Right kidney (tissue), 1 donor: ENCODE data around the gene SND1.

Source experiments
- DNase-seq: peaks from one replicate; pipeline ENCODE4 v3.0.0-alpha.2; 2016

The SND1 gene

DNA sequence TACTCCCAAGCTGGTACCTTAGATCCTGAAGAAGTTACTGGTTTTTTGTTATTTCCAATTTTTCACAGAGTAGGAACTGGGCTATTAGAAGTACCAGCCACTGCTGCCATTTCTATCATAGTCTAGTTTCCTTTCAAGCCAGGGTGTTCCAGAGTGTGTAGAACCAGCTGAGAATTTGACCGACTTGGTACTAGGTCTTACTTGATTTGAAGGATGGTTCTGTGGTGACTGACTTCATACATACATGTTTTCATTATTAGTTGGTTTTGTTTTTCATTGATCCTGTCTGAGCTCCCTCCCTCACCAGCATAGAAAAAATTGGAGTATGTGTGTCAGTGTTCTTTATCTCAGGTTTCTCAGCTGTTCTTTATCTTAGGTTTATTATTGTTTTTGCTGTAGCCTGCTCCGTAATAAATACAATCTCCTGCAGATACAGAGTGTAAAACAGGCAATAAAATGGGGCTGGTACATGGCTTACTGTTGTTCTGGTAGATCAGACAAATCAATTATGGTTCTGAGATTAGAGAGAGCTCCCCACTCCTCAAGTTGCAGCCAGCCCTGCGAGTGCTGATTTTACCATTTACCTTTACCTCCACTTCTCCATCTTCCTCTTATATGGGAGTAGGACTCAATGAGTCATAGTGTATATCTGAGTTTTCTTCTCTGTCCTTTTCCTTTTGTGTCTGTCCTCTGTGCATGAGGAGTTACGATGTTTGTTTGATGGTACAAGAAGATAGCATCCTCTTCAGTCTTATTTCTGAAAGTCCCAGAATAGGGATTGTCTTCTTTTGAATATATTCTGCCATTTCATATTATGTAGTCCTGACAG is 256.6 kb downstream of the SND1 start:
- DNase-seq: no peak

DNA sequence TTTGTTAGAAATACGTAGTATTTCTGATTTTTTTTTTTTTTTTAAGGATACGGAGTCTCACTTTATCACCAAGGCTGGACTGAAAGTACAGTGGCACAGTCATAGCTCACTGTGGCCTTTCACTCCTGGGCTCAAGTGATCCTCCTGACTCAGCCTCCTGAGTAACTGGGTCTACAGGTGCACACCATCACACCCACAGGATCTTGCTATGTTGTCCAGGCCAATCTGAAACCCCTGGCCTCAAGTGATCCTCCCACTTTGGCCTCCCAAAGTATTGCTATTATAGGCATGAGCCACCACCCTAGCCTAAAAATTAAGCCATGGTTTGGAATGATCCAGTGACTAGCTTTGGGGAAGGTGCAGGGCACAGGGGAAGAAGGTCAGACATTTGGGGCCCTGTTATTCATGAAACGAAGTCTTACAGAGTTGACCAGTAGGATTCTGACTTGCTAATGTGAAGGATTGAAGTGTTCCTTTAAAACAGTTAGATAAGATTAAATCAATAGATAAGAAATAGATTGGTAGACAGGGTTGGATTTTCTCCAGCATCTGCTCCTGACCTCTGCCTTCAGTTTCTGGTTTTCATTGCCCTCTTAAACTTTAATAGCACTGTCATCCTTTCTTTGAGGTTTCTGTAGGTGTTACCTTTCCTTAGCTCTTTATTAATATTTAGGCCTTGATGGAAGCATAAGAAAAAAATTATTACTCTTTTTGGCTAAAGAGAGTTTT is 257.6 kb downstream of the SND1 start:
- no peak for DNase-seq

DNA sequence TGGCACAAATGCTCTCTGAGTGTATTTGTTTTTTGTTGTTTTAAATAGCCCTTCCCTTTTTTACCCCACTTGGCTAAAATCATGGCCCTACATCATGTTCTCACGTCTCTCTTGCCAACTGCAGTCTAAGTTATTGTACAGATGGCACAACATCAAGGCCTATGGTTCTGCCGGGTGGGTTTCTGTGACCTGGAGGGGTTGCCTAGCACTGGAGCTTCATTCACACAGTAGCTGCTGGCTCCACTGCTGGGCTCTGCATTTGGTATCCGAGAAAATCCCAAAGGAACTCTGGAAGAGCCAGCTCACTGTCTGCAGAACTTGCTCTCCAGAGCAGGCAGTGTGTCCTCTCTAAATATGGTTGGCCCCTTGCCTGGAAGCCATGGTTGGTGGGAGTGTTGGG is 258.7 kb downstream of the SND1 start:
- no peak for DNase-seq

DNA sequence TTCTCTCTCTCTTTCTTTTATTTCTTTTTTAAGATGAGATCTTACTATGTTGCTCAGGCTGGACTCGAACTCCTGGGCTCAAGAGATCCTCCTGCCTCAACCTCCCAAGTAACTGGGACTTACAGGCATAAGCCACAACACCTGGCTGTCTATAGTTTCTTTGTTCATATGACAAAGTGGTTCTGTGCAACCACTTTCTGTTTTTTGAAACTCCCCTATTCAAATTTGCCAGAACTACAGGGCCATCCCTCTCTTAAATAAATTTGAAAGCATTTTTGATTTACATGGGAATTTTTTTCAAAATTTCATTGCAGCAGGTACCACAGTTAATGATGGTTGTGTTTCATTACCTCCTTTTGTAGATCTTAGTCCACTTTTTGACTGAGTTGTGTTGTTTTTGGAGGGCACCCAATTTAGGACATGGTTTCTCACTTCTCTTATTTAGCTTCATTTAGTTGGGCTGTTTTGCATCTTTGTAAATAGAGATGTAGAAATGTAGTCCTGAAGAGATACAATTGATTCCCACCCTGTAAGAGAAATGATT is 260.0 kb downstream of the SND1 start:
- DNase-seq: no peak

DNA sequence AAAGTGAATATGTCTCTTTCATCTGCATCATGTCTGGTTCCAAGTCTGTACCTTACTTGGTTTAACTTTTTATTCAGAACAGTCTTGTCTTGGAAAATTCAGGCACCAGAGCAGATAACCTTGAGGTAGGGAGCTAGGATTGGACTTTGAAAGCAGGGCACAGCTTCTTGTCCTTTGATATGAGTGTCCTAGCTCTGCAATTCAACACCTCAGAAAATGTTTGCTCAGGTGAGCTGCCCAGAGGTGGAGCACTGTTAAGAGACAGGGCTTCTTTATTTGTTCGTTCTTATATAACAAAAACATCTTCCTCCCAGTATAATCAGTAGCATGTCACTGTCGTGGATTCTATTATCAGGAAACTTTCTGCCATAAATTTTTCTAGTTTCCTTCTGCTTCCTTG is 260.9 kb downstream of the SND1 start:
- no peak for DNase-seq

DNA sequence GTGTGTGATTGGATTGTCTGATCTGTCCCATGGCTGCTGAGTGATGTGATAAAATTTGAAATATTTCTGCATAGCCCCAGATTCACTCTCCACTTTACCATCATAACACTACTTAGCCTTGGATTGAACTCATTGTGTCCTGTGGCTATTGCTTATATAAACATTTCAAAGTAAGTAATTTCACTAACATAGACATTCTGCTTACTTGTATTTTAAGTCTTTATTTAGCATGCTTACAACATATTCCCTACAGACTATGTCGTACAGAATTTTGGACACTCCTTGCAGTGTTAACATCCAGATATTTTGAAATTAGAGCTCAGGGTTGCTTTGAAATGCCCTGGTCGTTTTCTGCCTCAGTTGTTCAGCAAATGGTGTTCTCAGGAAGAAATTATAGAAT is 261.7 kb downstream of the SND1 start:
- no peak for DNase-seq

DNA sequence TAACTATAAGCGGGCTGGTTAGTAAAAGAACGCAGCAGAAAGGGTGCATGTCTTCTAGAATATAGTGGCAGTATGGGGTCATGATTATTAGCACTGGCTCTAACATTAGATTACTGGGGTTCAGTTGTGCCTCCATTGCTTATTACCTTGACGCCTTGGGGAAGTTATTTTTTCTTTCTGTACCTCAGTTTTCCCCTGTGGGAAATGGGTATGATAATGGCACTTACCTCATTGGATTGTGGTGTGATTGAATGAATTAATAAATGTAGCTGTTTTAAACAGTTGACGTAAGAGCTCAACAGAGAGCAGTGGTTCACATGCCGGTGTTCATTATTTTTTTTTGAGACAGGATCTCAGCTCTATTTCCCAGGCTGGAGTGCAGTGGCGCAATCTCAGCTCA is 262.7 kb downstream of the SND1 start:
- DNase-seq: no peak

DNA sequence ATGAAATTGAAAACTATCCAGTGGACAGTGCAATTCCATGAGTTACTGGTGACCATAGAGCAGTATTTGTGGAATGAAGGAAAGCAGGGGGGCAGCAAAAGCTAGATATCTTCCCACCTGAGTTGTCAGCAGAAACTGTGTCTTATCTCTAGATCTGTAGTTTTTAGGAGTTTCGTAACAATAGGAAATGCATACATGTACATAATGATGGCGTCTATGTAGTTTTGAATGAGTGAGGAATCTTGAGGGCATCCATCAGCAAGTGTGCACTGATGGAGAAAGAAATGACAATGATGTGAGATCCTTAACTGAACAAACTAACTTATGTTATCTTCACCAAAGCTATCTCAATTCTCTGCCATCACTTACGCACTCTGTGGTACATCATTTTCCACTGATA is 264.7 kb downstream of the SND1 start:
- DNase-seq: no peak

DNA sequence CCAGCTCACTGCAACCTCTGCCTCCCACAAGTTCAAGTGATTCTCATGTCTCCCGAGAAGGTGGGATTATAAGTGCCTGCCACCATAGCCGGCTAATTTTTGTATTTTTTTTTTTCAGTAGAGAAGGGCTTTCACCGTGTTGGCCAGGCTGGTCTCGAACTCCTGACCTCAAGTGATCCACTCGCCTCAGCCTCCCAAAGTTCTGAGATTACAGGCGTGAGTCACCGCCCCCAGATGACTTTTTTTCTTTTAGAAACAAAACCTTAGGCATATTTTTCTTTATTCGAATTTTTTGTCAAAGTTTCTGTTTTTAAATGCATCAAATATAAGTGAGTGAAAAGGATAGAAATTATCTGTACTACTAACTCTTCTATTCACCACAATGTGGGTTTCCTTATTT is 266.1 kb downstream of the SND1 start:
- no peak for DNase-seq

DNA sequence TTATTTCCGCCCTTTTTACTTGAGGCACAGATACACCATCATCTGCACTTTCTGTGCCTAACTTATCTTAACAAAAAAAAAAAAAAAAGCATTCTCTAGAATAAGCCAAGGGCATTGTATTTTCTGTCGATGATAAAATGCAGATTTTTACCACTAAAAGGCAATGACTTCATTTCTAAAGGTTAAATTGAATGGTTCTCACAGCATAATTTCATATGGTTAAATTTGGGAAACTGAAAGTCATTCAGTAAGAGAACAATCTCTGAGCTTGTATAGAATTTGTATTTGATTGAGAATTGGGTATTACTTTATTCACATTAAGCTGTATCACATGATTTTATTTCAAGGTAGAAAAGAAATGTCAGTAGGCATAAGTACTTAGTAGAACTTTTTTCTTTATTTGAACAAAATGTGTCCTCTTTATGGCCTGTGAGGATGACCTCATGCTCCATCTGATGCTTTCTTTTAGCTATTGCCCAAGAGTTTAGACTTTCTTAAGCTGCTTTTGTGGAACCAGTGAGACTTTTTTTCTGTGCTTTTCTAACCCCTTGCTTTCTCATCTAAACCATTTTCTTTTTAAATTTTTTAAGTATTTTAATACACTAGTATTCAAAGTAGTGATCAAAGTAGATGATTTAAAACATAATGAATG is 268.9 kb downstream of the SND1 start:
- DNase-seq: no peak

DNA sequence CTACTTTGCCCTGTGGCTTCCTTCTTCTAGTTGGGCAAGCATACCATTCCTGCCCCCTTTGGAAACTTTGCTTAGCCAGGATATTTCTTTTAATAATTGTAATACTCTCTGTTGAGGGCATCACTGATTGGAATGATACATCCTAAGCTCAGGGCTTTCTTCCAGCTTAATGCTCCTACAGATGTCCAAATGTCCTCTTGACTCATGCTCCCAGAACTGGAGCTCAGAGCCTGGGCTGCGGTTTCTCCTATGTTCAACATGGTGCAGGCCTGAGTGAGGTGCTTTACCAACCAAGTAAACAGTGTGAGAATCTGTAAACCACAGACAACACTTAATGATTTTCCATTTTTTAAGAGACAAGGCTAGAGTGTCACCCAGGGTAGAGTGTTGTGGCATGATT is 270.7 kb downstream of the SND1 start:
- DNase-seq: no peak

DNA sequence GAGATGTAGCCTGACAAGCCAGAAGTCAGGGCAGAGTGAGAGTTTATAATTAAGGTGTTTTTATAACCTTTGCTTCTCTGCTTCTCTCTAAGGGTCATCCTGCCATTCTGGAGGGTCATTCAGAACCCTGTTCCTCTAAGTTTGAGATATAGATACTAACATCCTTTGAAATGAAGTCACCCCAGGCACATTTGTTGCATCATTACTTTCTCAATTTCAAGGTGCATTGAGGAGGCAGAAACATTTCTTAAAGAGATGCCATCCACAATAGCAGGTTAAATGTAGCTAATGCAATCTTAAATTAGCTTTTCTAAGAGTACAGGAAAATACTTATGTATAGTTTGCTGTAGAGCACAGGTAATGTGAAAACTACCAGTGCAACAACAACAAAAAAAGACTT is 272.9 kb downstream of the SND1 start:
- DNase-seq: no peak

DNA sequence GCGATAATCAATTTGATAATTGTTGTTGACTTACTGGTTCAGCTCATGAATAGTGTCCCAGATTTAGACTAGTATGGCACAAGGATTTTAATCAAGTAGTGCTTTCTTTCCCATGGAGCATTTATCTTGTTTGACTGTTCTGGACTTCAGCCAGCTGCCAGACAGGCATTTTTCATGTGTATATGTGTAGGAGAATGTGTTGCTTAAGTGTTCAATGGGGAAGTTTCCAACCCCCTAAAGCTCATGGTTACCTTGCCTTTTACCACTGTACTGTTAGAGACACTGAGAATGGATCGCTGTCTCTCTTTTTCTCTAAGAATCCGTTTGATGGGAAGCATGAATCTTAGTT is 275.3 kb downstream of the SND1 start:
- no peak for DNase-seq

DNA sequence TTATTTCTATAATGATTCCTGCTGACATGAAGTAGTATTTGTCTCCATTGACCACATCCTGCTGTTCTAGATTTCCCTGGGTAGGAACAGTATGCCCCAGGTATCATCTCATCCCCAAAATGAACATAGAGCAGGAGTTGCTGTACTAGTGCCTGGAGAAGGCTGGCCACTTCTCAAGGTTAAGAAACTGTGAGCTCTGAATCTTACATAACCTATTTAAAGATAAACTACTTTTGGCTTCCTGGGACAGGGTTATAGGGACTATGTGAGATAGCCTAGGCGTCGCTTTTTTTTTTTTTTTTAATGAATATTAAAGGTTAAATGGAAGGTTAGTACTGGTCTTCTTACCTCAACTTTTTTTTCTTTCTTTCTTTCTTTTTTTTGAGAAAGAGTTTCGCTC is 276.2 kb downstream of the SND1 start:
- DNase-seq: no peak

DNA sequence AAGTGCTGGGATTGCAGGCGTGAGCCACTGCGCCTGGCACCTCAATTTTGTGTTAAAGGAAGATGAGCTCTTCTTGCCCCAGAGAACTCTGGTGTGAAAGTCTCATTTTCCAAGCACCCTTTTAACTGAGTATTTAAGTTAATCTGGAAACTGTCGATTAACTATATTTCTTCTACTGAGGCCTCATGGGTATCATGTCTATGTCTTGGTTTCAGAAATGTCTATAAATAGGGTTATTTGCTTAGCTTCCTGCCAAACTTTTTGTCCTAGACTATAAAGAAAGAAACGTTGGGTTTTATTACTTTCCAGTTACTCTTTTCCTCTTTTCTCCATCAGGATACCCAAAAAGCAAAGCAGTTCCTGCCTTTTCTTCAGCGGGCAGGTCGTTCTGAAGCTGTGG is 276.9 kb downstream of the SND1 start:
- DNase-seq: no peak

DNA sequence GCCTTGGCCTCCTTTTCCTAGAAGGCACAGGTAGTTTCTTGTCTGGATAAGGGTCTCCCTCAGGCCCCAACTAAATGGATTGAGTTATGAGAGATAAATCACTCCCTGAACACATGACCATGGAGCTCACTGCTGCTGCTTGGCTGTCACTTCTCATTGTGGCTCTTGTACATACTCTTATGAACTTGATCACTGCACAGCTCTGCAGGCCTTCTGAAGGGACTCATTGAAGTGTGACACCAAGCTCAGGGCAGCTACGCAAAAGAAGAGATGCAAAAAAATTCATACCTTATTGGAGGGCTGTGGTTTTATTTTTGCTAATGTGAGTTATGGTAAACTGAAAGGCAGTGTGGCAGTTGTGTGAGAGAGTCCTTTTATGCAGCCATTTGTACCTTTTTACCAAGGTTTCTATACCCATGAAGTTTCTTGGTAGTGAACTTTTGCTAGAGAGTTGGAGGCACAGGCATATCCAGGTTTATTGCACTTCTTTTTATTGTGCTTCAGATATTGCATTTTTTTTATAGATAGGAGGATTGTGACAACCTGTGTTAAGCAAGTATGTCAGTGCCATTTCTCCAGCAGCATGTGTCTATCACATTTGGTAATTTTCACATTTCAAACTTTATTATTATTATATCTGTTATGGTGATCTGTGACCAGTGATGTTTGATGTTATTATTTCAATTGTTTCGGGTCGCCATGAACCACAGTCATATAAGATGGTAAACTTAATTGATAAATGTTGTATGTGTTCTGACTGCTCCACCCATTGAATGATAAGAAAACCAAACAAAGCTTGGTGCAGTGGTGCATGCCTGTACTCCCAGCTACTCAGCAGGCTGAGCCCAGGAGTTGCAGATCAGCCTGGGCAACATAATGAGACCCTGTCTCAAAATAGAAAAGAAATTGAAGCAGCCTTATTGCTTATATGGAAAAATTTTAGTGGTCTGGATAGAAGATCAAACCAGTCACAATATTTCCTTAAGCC is 278.6 kb downstream of the SND1 start:
- DNase-seq: no peak

DNA sequence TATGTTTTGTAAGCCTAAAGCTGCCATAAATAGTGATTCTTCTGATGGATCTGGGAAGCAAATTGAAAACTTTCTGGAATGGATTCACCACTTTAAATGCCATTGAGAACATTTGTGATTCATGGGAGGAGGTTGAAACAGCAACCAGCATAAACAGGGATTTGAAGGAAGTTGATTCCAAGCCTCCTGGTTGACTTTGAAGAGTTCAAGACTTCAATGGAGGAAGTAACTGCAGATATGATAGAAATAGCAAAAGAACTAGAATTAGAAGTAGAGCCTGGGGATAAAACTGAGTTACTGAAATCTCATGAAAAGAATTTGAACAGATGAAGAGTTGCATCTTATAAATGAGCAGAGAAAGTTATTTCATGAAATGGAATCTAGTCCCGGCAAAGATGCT is 280.1 kb downstream of the SND1 start:
- no peak for DNase-seq

DNA sequence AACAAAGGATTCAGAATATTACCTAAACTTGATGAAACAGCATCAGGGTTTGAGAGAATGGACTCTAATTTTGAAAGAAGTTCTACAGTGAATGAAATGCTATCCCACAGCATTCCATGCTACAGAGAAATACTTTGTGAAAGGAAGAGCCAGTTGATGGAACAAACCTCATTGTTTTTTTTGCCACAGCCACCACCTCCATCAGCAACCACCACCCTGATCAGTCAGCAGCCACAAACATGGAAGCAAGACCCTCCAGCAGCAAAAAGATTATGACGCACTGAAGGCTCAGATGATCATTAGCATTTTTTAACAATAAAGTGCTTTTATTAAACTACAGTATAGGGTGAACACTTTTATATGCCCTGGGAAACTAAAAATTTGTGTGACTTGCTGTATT is 280.5 kb downstream of the SND1 start:
- no peak for DNase-seq

DNA sequence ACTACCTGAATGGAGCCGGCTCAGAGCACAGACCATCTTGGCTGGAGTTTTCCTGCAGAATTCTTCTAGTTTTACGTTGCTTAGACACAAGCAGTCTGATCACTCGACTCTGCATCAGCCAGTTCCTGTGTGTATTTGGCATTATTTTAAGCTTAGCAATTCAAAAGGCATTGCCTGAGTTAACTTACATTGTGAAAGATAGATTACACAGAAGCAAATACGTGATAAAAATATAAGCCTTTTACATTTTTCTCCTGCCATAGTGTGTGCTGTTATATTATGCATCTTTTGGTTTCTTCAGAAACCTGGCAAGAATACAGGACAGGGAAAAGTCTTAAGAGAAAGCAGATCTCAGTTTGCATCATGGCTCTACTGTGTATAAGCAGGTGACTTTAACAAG is 281.2 kb downstream of the SND1 start:
- no peak for DNase-seq

DNA sequence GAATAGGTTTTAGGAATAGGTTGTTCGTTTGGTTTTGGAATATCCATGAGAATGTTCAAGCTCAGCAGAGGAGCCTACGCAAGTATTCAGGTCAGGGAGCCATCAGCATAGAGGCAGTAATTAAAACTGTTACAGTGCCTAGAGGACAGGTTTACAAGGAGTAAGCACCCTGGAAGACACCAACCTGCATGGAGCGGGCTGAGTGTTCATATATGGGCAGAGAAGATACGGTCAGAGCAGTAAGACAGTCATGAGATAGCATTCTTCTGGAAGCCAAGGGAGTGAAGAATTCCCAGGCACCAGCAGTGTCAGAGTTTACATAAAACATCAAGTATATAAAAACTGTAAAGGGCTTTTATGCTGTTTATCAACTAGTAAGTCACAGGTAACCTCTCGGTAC is 282.7 kb downstream of the SND1 start:
- no peak for DNase-seq

DNA sequence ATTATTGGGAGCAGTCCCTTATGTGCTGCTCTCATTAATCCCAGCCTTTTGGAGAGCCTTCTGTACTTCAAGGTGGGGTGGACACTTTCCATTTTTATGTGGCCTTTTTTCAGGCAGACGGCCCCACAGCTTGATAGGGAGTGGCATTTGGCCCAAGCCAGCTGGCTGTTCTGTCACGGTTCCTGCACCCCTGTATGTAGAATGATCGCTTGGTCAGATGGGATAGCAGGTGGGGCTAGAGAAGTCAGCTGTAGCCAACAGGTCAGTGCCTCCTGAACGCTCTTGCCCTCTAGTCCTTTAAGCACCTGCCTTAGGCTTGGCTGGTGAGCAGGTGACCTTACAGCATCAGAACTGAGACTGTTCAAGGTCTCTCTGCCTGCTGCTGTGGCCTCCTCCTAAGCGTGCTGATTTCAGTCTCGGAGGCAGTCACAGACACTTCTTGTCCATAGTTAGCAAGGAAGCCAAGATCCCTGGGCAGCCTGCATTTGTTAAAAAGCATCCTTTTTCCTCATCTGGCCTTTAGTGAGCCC is 283.9 kb downstream of the SND1 start:
- no peak for DNase-seq
